Neural progenitor cell (in vitro differentiated cells): Measurements from ENCODE around the gene C1orf21. TPM values are rescaled to one million over a fixed set of nuclear protein-coding genes. Genes with fewer than 3 reads are reported as not detected.

Experiments used
- DNase-seq: peaks from one replicate; pipeline ENCODE4 v3.0.0-alpha.2; 2016; ENCODE audit warnings: low spot score
- H2AFZ ChIP-seq: fragments of 200-600 bp; sonication (generic); replicated peaks from 2 replicates; pipeline ENCODE4 v1.6.1; 2016; ENCODE audit warnings: antibody characterized with exemption
- H3F3A ChIP-seq: fragments of 200-600 bp; sonication (generic); 2 replicates; pipeline ENCODE4 v1.6.1; 2016; ENCODE audit warnings: antibody characterized with exemption, low read depth
- H3K27ac ChIP-seq: fragments of 200-600 bp; sonication (generic); 2 replicates; pipeline ENCODE4 v1.5.1; 2016; ENCODE audit warnings: mild to moderate bottlenecking
- H3K27me3 ChIP-seq: fragments of 200-600 bp; sonication (generic); 2 replicates; pipeline ENCODE4 v1.6.1; 2016; ENCODE audit warnings: mild to moderate bottlenecking, moderate library complexity
- H3K36me3 ChIP-seq: fragments of 200-600 bp; sonication (generic); 2 replicates; pipeline ENCODE4 v1.5.1; 2016
- H3K4me1 ChIP-seq: fragments of 200-600 bp; sonication (generic); 2 replicates; pipeline ENCODE4 v1.6.1; 2016; ENCODE audit warnings: mixed run types
- H3K4me2 ChIP-seq: fragments of 200-600 bp; sonication (generic); 2 replicates; pipeline ENCODE4 v1.6.1; 2016
- H3K4me3 ChIP-seq: fragments of 200-600 bp; sonication (generic); 2 replicates; pipeline ENCODE4 v1.5.1; 2016
- H3K79me2 ChIP-seq: fragments of 200-600 bp; sonication (generic); 2 replicates; pipeline ENCODE4 v1.6.1; 2016; ENCODE audit warnings: low read depth
- H3K9ac ChIP-seq: fragments of 200-600 bp; sonication (generic); 2 replicates; pipeline ENCODE4 v1.6.1; 2016
- H3K9me3 ChIP-seq: fragments of 200-600 bp; sonication (generic); 2 replicates; pipeline ENCODE4 v1.5.1; 2016; ENCODE audit warnings: low read depth
- H4K20me1 ChIP-seq: fragments of 200-600 bp; sonication (generic); 2 replicates; pipeline ENCODE4 v1.6.1; 2016; ENCODE audit warnings: low read depth
- H3K27ac Mint-ChIP-seq: 3 replicates; pipeline ENCODE4 v1.8.0; 2021; ENCODE audit warnings: mixed read lengths
- H3K27me3 Mint-ChIP-seq: 2 replicates; pipeline ENCODE4 v1.8.0; 2022; ENCODE audit warnings: low read depth, mild to moderate bottlenecking, inconsistent platforms, moderate library complexity, mixed read lengths; ENCODE audit not compliant: insufficient read depth
- H3K36me3 Mint-ChIP-seq: 3 replicates; pipeline ENCODE4 v1.8.0; 2021; ENCODE audit warnings: mixed read lengths
- H3K4me1 Mint-ChIP-seq: 3 replicates; pipeline ENCODE4 v1.8.0; 2021; ENCODE audit warnings: mixed read lengths
- H3K4me3 Mint-ChIP-seq: 3 replicates; pipeline ENCODE4 v1.8.0; 2021; ENCODE audit warnings: mild to moderate bottlenecking, moderate library complexity, mixed read lengths
- H3K9me3 Mint-ChIP-seq: 3 replicates; pipeline ENCODE4 v1.8.0; 2020; ENCODE audit warnings: mixed read lengths
- EZH2 ChIP-seq: fragments of 200-600 bp; sonication (generic); IDR thresholded peaks from 2 replicates; pipeline ENCODE4 v1.6.1; 2017; ENCODE audit warnings: antibody characterized with exemption, mild to moderate bottlenecking, moderate library complexity
- EZH2phosphoT487 ChIP-seq: fragments of 200-600 bp; sonication (generic); IDR thresholded peaks from 2 replicates; pipeline ENCODE4 v1.6.1; 2017; ENCODE audit warnings: antibody characterized with exemption
- total RNA-seq: library from RNA; depleted of rRNA; stranded (reverse); fragments of >200 nt; gene quantifications from 2 replicates; pipeline ENCODE4 v1.2.3, GENCODE V29; 2015; ENCODE audit warnings: low replicate concordance
- TF ChIP-seq, protein P1 (sequence below): fragments of 200-600 bp; sonication (generic); IDR thresholded peaks from 2 replicates; pipeline ENCODE4 v1.5.1; 2017; ENCODE audit warnings: antibody characterized with exemption, mild to moderate bottlenecking

The C1orf21 gene
- total RNA-seq, 1 donor from 2014 or later: 117 TPM

DNA sequence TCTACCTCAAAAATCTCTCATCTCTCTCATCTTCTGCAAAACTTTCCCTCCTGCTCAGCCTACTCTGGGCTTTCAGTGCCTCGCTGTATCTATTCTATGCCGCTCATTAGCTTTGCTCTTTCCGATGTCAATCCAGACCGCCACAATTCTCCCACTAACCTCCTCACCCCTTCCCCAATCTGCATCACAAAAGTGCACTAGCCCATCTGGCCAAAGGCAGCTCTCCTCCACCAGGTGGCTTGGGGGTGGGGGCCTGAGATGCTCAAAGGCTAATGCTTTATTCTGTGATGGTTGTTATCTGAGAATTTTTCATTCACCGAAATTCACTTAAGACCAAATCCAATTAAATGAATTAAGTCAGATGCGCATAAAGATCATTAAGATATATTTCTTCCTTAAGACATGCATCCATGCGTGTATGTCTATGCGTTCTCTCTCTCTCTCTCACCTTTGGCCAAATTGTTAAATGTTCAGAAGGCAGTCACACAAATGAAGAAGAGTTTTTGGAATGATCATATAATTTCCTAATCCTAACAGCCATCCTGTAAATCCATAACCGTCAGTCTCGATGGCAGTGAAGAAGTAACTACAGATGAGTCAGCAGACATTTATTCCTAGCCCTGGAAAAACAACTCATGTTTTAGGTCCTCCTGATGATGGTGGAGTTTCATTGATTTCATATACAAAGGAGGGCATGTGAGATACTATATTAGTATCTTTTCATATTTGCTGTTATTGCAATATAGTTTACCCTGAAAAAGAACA is 111.3 kb downstream of the C1orf21 start:
- DNase-seq: peak; percentile 86
- H3K36me3 Mint-ChIP-seq: no peaks in the 10 kb centered on the region
- Histone ChIP-seq H3K4me2 (peak overlapping the region; percentile 66), H4K20me1 (peaks cover 43% of the 10 kb centered on the region), H3F3A (peaks cover 32% of the 10 kb centered on the region), H3K27ac (peak overlapping the region; percentile 13), H2AFZ (no peak overlapping the region), H3K9ac (no peak overlapping the region), H3K4me3 (no peak overlapping the region), H3K36me3 (no peaks in the 10 kb centered on the region), H3K27me3 (no peaks in the 10 kb centered on the region), H3K4me1 (peaks cover 85% of the 10 kb centered on the region), H3K9me3 (no peaks in the 10 kb centered on the region), H3K79me2 (peaks cover 85% of the 10 kb centered on the region)
- H3K4me1 Mint-ChIP-seq: peaks cover 19% of the 10 kb centered on the region
- peaks cover 3% of the 10 kb centered on the region for H3K9me3 Mint-ChIP-seq
- no peak overlapping the region for H3K27ac Mint-ChIP-seq
- H3K4me3 Mint-ChIP-seq: no peak overlapping the region
- TF ChIP-seq, protein P1, sequence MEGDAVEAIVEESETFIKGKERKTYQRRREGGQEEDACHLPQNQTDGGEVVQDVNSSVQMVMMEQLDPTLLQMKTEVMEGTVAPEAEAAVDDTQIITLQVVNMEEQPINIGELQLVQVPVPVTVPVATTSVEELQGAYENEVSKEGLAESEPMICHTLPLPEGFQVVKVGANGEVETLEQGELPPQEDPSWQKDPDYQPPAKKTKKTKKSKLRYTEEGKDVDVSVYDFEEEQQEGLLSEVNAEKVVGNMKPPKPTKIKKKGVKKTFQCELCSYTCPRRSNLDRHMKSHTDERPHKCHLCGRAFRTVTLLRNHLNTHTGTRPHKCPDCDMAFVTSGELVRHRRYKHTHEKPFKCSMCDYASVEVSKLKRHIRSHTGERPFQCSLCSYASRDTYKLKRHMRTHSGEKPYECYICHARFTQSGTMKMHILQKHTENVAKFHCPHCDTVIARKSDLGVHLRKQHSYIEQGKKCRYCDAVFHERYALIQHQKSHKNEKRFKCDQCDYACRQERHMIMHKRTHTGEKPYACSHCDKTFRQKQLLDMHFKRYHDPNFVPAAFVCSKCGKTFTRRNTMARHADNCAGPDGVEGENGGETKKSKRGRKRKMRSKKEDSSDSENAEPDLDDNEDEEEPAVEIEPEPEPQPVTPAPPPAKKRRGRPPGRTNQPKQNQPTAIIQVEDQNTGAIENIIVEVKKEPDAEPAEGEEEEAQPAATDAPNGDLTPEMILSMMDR: peak; percentile 50
- no peak for TF ChIP-seq EZH2
- TF ChIP-seq EZH2phosphoT487: no peak
- H3K27me3 Mint-ChIP-seq: peaks cover 2% of the 10 kb centered on the region

DNA sequence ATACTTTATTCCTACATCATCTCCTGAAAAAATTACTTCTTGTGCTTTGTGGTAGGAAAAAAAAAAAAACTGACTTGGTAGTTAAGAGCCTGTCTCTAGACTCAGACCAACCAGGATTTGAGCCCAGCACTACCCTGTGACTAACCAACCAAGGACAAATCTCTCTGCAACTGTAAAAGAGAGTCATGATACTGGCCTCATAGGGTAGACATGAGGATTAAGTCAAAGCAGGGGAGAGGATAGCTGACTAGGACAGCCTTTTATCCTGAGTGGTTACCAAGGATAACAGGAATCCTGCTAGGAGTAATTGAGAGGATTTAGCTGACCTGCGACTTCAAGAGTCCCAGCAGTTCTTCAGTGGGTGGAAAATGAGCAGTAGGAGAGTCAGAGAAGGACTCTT is 112.8 kb downstream of the C1orf21 start:
- Mint-ChIP-seq H3K4me3 (no peak overlapping the region), H3K4me1 (peaks cover 13% of the 10 kb centered on the region), H3K36me3 (no peaks in the 10 kb centered on the region), H3K9me3 (peaks cover 3% of the 10 kb centered on the region), H3K27ac (no peak overlapping the region), H3K27me3 (peaks cover 2% of the 10 kb centered on the region)
- no peaks in the 10 kb centered on the region for H3K36me3 ChIP-seq
- peaks cover 47% of the 10 kb centered on the region for H3F3A ChIP-seq
- no peaks in the 10 kb centered on the region for H3K9me3 ChIP-seq
- peak overlapping the region; percentile 36 for H3K4me2 ChIP-seq
- peak overlapping the region; percentile 38 for H3K27ac ChIP-seq
- no peak overlapping the region for H3K4me3 ChIP-seq
- DNase-seq: peak; percentile 53
- peaks cover 85% of the 10 kb centered on the region for H3K4me1 ChIP-seq
- H3K9ac ChIP-seq: no peak overlapping the region
- H3K27me3 ChIP-seq: no peaks in the 10 kb centered on the region
- peaks cover 81% of the 10 kb centered on the region for H3K79me2 ChIP-seq
- H2AFZ ChIP-seq: no peak overlapping the region
- TF ChIP-seq EZH2phosphoT487 (no peak), EZH2 (no peak)
- TF ChIP-seq, protein P1: no peak
- peaks cover 40% of the 10 kb centered on the region for H4K20me1 ChIP-seq

- Mint-ChIP-seq H3K36me3 (no peaks in the 10 kb centered on the region), H3K27me3 (peaks cover 2% of the 10 kb centered on the region)
- H3K36me3 ChIP-seq: no peaks in the 10 kb centered on the region
These were observed 115.3 kb downstream of the C1orf21 start for GRCh38 chr1:184502161-184502560.

More at GRCh38 chr1:184502161-184502560, 115.3 kb downstream of the C1orf21 start:
- H3K27ac ChIP-seq: no peak overlapping the region
- Mint-ChIP-seq H3K4me3 (no peak overlapping the region), H3K4me1 (peaks cover 8% of the 10 kb centered on the region), H3K27ac (no peak overlapping the region), H3K9me3 (peaks cover 3% of the 10 kb centered on the region)
- no peaks in the 10 kb centered on the region for H3K27me3 ChIP-seq
- DNase-seq: no peak
- no peaks in the 10 kb centered on the region for H3K9me3 ChIP-seq
- H4K20me1 ChIP-seq: peaks cover 57% of the 10 kb centered on the region
- H3K79me2 ChIP-seq: peaks cover 82% of the 10 kb centered on the region
- H3K9ac ChIP-seq: no peak overlapping the region
- no peak for TF ChIP-seq EZH2phosphoT487
- TF ChIP-seq, protein P1: no peak
- TF ChIP-seq EZH2: no peak
- H3K4me2 ChIP-seq: no peak overlapping the region
- H3F3A ChIP-seq: peaks cover 50% of the 10 kb centered on the region
- no peak overlapping the region for H2AFZ ChIP-seq
- peaks cover 72% of the 10 kb centered on the region for H3K4me1 ChIP-seq
- H3K4me3 ChIP-seq: no peak overlapping the region
